ENCODE measurements around the gene CORT.

The CORT gene

GRCh38 chr1:10444795-10445397 is 4.9 kb upstream of the CORT start:
- no peak for DNase-seq (ENCODE audit: low read depth)
- H3K4me3 ChIP-seq (ENCODE audit: low read depth, low read length): no peak overlapping the region
- no peak for TF ChIP-seq CTCF (IDR thresholded peaks at IDR 0.05; ENCODE audit: low read depth, low read length)
- TF ChIP-seq MYC (IDR thresholded peaks at IDR 0.05; ENCODE audit: low read depth, low read length): no peak
- TF ChIP-seq POLR2A (IDR thresholded peaks at IDR 0.05; ENCODE audit: extremely low read depth, insufficient read length): no peak
- TF ChIP-seq MAX (IDR thresholded peaks at IDR 0.05; ENCODE audit: low read depth, low read length): no peak

- H3K4me3 ChIP-seq (ENCODE audit: low read depth, low read length): no peak overlapping the region
- DNase-seq (ENCODE audit: low read depth): no peak
- TF ChIP-seq POLR2A (IDR thresholded peaks at IDR 0.05; ENCODE audit: extremely low read depth, insufficient read length): no peak
- no peak for TF ChIP-seq MAX (IDR thresholded peaks at IDR 0.05; ENCODE audit: low read depth, low read length)
- no peak for TF ChIP-seq CTCF (IDR thresholded peaks at IDR 0.05; ENCODE audit: low read depth, low read length)
- no peak for TF ChIP-seq MYC (IDR thresholded peaks at IDR 0.05; ENCODE audit: low read depth, low read length)
These were observed 2.9 kb upstream of the CORT start for GRCh38 chr1:10446790-10447422.

- H3K4me3 ChIP-seq (ENCODE audit: low read depth, low read length): no peak overlapping the region
- TF ChIP-seq POLR2A (IDR thresholded peaks at IDR 0.05; ENCODE audit: extremely low read depth, insufficient read length) (no peak), CTCF (IDR thresholded peaks at IDR 0.05; ENCODE audit: low read depth, low read length) (no peak), MAX (IDR thresholded peaks at IDR 0.05; ENCODE audit: low read depth, low read length) (no peak), MYC (IDR thresholded peaks at IDR 0.05; ENCODE audit: low read depth, low read length) (no peak)
- no peak for DNase-seq (ENCODE audit: low read depth)
These were observed 454 bp downstream of the CORT start for GRCh38 chr1:10450156-10450814.

- TF ChIP-seq MYC (IDR thresholded peaks at IDR 0.05; ENCODE audit: low read depth, low read length) (no peak), CTCF (IDR thresholded peaks at IDR 0.05; ENCODE audit: low read depth, low read length) (no peak), MAX (IDR thresholded peaks at IDR 0.05; ENCODE audit: low read depth, low read length) (no peak), POLR2A (IDR thresholded peaks at IDR 0.05; ENCODE audit: extremely low read depth, insufficient read length) (no peak)
- no peak overlapping the region for H3K4me3 ChIP-seq (ENCODE audit: low read depth, low read length)
- no peak for DNase-seq (ENCODE audit: low read depth)
These were observed 1.0 kb downstream of the CORT start for GRCh38 chr1:10450836-10451235.

- no peak overlapping the region for H3K4me3 ChIP-seq (ENCODE audit: low read depth, low read length)
- DNase-seq (ENCODE audit: low read depth): no peak
- TF ChIP-seq CTCF (IDR thresholded peaks at IDR 0.05; ENCODE audit: low read depth, low read length): no peak
- TF ChIP-seq MAX (IDR thresholded peaks at IDR 0.05; ENCODE audit: low read depth, low read length): no peak
- no peak for TF ChIP-seq MYC (IDR thresholded peaks at IDR 0.05; ENCODE audit: low read depth, low read length)
- no peak for TF ChIP-seq POLR2A (IDR thresholded peaks at IDR 0.05; ENCODE audit: extremely low read depth, insufficient read length)
These were observed 1.5 kb downstream of the CORT start for GRCh38 chr1:10451287-10451686.

Data from NB4 (cell line).